Fibroblast of the aortic adventitia (primary cell): ENCODE data around the gene CSNK1D. TPM values are rescaled to one million over a fixed set of nuclear protein-coding genes. Genes with fewer than 3 reads are reported as not detected.

Source experiments
- DNase-seq: peaks from one replicate; pipeline ENCODE4 v3.0.0-alpha.2; 2010; ENCODE audit warnings: low read depth
- H3K4me3 ChIP-seq: 2 replicates; pipeline ENCODE4 v1.5.1; 2011; ENCODE audit warnings: low read depth, mild to moderate bottlenecking, control low read depth, low read length, moderate library complexity
- CTCF ChIP-seq: IDR thresholded peaks from 2 replicates; pipeline ENCODE4 v1.5.1; 2011; ENCODE audit warnings: mild to moderate bottlenecking, low read length, control low read depth, inconsistent platforms; ENCODE audit not compliant: insufficient read depth
- total RNA-seq: library from RNA; depleted of rRNA; stranded (reverse); fragments of >200 nt; gene quantifications from 2 replicates; pipeline ENCODE4 v1.2.3, GENCODE V29; 2012; ENCODE audit warnings: low replicate concordance

The CSNK1D gene
- total RNA-seq, 1 donor = 52.7 TPM

GRCh38 chr17:82298538-82299421, 25.3 kb upstream of the CSNK1D start:
- no peak for TF ChIP-seq CTCF
- H3K4me3 ChIP-seq = peak overlapping the region; percentile 61
- DNase-seq = no peak

GRCh38 chr17:82297714-82298537, 24.4 kb upstream of the CSNK1D start:
- peak; percentile 94 for DNase-seq
- TF ChIP-seq CTCF = no peak
- peak overlapping the region; percentile 61 for H3K4me3 ChIP-seq

- TF ChIP-seq CTCF = no peak
- peak; percentile 56 for DNase-seq
- peak overlapping the region; percentile 61 for H3K4me3 ChIP-seq
Observed at GRCh38 chr17:82297280-82297713, 23.8 kb upstream of the CSNK1D start.

- H3K4me3 ChIP-seq = peak overlapping the region; percentile 61
- TF ChIP-seq CTCF = no peak
- DNase-seq = no peak
Observed at GRCh38 chr17:82296511-82297279, 23.2 kb upstream of the CSNK1D start.

GRCh38 chr17:82295472-82295814, 21.9 kb upstream of the CSNK1D start:
- H3K4me3 ChIP-seq = no peak overlapping the region
- TF ChIP-seq CTCF = no peak
- DNase-seq = no peak

GRCh38 chr17:82294064-82294773, 20.7 kb upstream of the CSNK1D start:
- H3K4me3 ChIP-seq = peak overlapping the region; percentile 58
- no peak for TF ChIP-seq CTCF
- DNase-seq = no peak
